GM21737 (cell line): ENCODE results near the gene FLT3.
"Not testable (repeated sequence)": the region's sequence is repeated elsewhere in the genome, so short reads cannot be mapped to it uniquely, and the experiment has no call there.

ENCODE experiments used
- ATAC-seq: cut with Tn5 transposase; IDR thresholded peaks from one replicate; pipeline ENCODE4 v1.9.1; 2021; ENCODE audit warnings: mild to moderate bottlenecking, moderate library complexity; ENCODE audit not compliant: unreplicated experiment

FLT3 gene

GRCh38 chr13:28005016-28005415, 95.4 kb downstream of the FLT3 start:
- ATAC-seq = not testable (repeated sequence)

- ATAC-seq = no peak
These were observed 97.3 kb downstream of the FLT3 start for GRCh38 chr13:28002886-28003698.

GRCh38 chr13:28001837-28002473, 98.4 kb downstream of the FLT3 start:
- no peak for ATAC-seq

- no peak for ATAC-seq
These were observed 99.3 kb downstream of the FLT3 start for GRCh38 chr13:28001049-28001448.

- no peak for ATAC-seq
These were observed 99.8 kb downstream of the FLT3 start for GRCh38 chr13:28000567-28000966.

GRCh38 chr13:27997904-27998522, 102.4 kb downstream of the FLT3 start:
- ATAC-seq = no peak

- ATAC-seq = no peak
These were observed 108.5 kb downstream of the FLT3 start for GRCh38 chr13:27991881-27992280.

GRCh38 chr13:27988520-27988919, 111.9 kb downstream of the FLT3 start, which contains the start of gene URAD:
Gene URAD (minus strand): TSS chr13:27988693. CDS start chr13:27988637, 56 bp downstream.
- no peak for ATAC-seq

- no peak for ATAC-seq
These were observed 114.8 kb downstream of the FLT3 start for GRCh38 chr13:27985600-27985999.

- ATAC-seq = no peak
These were observed 118.0 kb downstream of the FLT3 start for GRCh38 chr13:27982361-27982760.

GRCh38 chr13:27981006-27981708, 119.2 kb downstream of the FLT3 start:
- no peak for ATAC-seq

- no peak for ATAC-seq
These were observed 119.9 kb downstream of the FLT3 start for GRCh38 chr13:27980280-27980998.

GRCh38 chr13:27979765-27980279, 120.6 kb downstream of the FLT3 start:
- ATAC-seq = no peak

GRCh38 chr13:27979001-27979643, 121.3 kb downstream of the FLT3 start:
- no peak for ATAC-seq

- ATAC-seq = no peak
These were observed 121.9 kb downstream of the FLT3 start for GRCh38 chr13:27978301-27978968.

GRCh38 chr13:27977476-27978300, 122.7 kb downstream of the FLT3 start:
- no peak for ATAC-seq

- no peak for ATAC-seq
These were observed 123.8 kb downstream of the FLT3 start for GRCh38 chr13:27976362-27977091.
